ENCODE results near the gene CPT1C.

GRCh38 chr19:49683814-49684250 lies 7.1 kb upstream of the CPT1C start:
- TF ChIP-seq POLR2A (IDR thresholded peaks at IDR 0.05; ENCODE audit: low read length) = no peak
- TF ChIP-seq GATA1 (IDR thresholded peaks at IDR 0.05; ENCODE audit: low read depth, low read length) = no peak

Measured in erythroblast (primary cell).